Tibial artery (tissue), 4 donors: ENCODE results near the gene CAPSL.

Source experiments
- DNase-seq, 2 donors: peaks; one replicate each; pipeline ENCODE4 v3.0.0-alpha.2; 2019
- H3K27ac ChIP-seq, 2 donors: fragments of 200-600 bp; sonication (generic) in 1 of 2; 1 replicate in 1 of 2; 2 replicates in 1 of 2; pipeline ENCODE4 v1.5.1; 2018 to 2019; ENCODE audit warnings: mild to moderate bottlenecking in 1 of 2
- H3K27me3 ChIP-seq, 2 donors: fragments of 200-600 bp; sonication (generic) in 1 of 2; one replicate each; pipeline versions ENCODE4 v1.5.1 to v1.6.0; 2016 to 2019
- H3K36me3 ChIP-seq, 3 donors: fragments of 200-600 bp; sonication (generic) in 2 of 3; one replicate each; pipeline ENCODE4 v1.5.1; 2016 to 2019; ENCODE audit warnings: mild to moderate bottlenecking in 2 of 3
- H3K4me1 ChIP-seq, 4 donors: fragments of 200-600 bp; sonication (generic) in 2 of 4; 1 replicate in 3 of 4; 2 replicates in 1 of 4; pipeline ENCODE4 v1.5.1; 2016 to 2019
- H3K4me3 ChIP-seq, 2 donors: fragments of 200-600 bp; sonication (generic) in 1 of 2; 1 replicate in 1 of 2; 2 replicates in 1 of 2; pipeline ENCODE4 v1.5.1; 2018 to 2019; ENCODE audit warnings: mild to moderate bottlenecking in 2 of 2
- H3K9me3 ChIP-seq, 3 donors: fragments of 200-600 bp; sonication (generic) in 1 of 3; one replicate each; pipeline ENCODE4 v1.5.1; 2016 to 2019
- intact Hi-C: fragments of 100-400 bp; cut with DNase I; formaldehyde crosslinking; loops from one replicate; pipeline ENCODE4 v1.15.0; 2023; ENCODE audit warnings: low total_unique reads
- TF ChIP-seq, protein P1 (sequence below), 2 experiments: fragments of 200-600 bp in 1 of 2; fragments of 450-650 bp in 1 of 2; IDR thresholded peaks; one replicate each; pipeline ENCODE4 v1.5.1; 2017 to 2019; ENCODE audit warnings: antibody characterized with exemption in 2 of 2, mild to moderate bottlenecking in 1 of 2, moderate library complexity in 1 of 2

CAPSL gene

DNA sequence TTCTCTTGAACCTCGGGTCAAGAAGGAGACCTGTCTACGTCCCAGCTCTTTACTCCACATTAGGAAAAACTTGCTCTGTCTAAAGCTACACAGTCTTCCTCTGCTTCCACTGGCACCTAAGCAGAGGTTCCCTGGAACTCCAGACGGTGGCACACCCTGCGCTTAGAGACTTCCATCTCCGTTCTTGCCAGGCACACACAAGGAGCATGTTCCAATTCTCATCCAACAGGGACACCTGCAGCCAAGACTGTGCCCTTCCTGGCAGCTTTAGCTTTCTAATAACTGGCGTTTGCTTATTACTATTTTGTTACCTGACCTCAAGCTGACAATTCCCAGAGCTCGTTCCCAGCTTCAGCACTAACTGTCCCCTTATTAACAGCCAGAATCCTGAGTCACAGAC is 16.0 kb downstream of the CAPSL start:
- Histone ChIP-seq H3K27me3 (peaks cover 0 to 24% of the 10 kb centered on the region in 2 donors), H3K9me3 (peaks cover 0 to 3% (median 0%) of the 10 kb centered on the region in 3 donors), H3K27ac (no peak overlapping the region), H3K36me3 (no peaks in the 10 kb centered on the region), H3K4me3 (no peak overlapping the region), H3K4me1 (no peaks in the 10 kb centered on the region)
- intact Hi-C loops, result loop anchor here (10.0 kb wide), 1 partner anchor 158 kb away; no protein-coding TSS in a partner anchor
- TF ChIP-seq, protein P1, sequence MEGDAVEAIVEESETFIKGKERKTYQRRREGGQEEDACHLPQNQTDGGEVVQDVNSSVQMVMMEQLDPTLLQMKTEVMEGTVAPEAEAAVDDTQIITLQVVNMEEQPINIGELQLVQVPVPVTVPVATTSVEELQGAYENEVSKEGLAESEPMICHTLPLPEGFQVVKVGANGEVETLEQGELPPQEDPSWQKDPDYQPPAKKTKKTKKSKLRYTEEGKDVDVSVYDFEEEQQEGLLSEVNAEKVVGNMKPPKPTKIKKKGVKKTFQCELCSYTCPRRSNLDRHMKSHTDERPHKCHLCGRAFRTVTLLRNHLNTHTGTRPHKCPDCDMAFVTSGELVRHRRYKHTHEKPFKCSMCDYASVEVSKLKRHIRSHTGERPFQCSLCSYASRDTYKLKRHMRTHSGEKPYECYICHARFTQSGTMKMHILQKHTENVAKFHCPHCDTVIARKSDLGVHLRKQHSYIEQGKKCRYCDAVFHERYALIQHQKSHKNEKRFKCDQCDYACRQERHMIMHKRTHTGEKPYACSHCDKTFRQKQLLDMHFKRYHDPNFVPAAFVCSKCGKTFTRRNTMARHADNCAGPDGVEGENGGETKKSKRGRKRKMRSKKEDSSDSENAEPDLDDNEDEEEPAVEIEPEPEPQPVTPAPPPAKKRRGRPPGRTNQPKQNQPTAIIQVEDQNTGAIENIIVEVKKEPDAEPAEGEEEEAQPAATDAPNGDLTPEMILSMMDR (IDR thresholded peaks at IDR 0.05), result no peak
- no peak for DNase-seq

- Histone ChIP-seq H3K27ac (no peak overlapping the region), H3K27me3 (peaks cover 0 to 23% of the 10 kb centered on the region in 2 donors), H3K36me3 (no peaks in the 10 kb centered on the region), H3K9me3 (peaks cover 0 to 3% (median 0%) of the 10 kb centered on the region in 3 donors), H3K4me3 (no peak overlapping the region), H3K4me1 (no peaks in the 10 kb centered on the region)
- DNase-seq, result no peak
- intact Hi-C loops, result loop anchor here (10.0 kb wide), 1 partner anchor 157 kb away; no protein-coding TSS in a partner anchor
- TF ChIP-seq, protein P1 (IDR thresholded peaks at IDR 0.05), result no peak
Observed at GRCh38 chr5:35921930-35922329, 16.5 kb downstream of the CAPSL start.

DNA sequence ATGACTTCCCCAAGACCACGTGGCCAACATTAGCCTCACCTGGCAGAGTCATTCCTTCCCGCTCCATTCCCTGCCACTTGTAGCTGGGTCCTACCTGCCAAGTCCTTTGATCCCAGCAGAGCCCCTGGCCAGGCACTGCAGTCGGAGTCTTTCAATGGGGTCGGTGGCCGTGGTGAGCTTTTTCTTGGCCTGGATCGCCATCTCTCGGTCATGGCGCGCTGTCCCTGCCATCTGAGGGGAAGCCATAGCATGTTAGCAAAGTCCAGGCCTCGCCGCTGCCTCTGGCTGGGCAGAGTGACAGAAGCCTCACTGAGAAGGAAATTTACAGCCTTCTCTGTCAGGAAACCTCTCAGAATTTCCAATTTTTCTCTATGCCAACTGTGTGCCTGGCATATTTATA is 17.5 kb downstream of the CAPSL start:
- Histone ChIP-seq H3K36me3 (no peaks in the 10 kb centered on the region), H3K27me3 (peaks cover 0 to 19% of the 10 kb centered on the region in 2 donors), H3K9me3 (peaks cover 0 to 3% (median 0%) of the 10 kb centered on the region in 3 donors), H3K4me1 (no peaks in the 10 kb centered on the region), H3K4me3 (no peak overlapping the region), H3K27ac (no peak overlapping the region)
- TF ChIP-seq, protein P1 (IDR thresholded peaks at IDR 0.05), result no peak
- no peak for DNase-seq
- intact Hi-C loops, result loop anchor here (10.0 kb wide), 1 partner anchor 156 kb away; no protein-coding TSS in a partner anchor

DNA sequence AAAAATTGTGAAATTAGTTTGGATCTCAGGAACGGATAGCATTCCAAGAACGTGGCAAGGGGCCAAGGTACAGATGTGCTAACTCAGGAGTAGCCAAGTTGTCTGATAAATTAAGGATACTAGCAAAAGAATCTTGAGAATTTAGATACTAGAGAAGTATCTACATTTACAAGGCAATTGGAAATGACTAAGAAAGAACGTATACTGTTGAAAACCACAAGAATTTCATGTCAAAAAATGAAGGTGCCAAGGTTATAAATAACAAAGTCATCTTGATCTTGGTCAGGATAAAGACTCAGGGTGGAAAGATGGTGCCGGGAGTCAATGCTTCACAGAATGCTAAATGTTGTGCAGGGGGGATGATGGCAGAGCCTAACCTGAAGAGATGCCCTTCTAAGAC is 19.2 kb downstream of the CAPSL start:
- no peaks in the 10 kb centered on the region for H3K36me3 ChIP-seq
- H3K27me3 ChIP-seq, result peaks cover 0 to 10% of the 10 kb centered on the region in 2 donors
- peaks cover 0 to 3% (median 0%) of the 10 kb centered on the region in 3 donors for H3K9me3 ChIP-seq
- DNase-seq, result no peak
- TF ChIP-seq, protein P1 (IDR thresholded peaks at IDR 0.05), result no peak
- intact Hi-C loops, result no loop called here
- no peak overlapping the region for H3K27ac ChIP-seq
- H3K4me3 ChIP-seq, result no peak overlapping the region
- no peaks in the 10 kb centered on the region for H3K4me1 ChIP-seq

- no peaks in the 10 kb centered on the region for H3K4me1 ChIP-seq
- TF ChIP-seq, protein P1 (IDR thresholded peaks at IDR 0.05), result no peak
- no peaks in the 10 kb centered on the region for H3K27me3 ChIP-seq
- H3K4me3 ChIP-seq, result no peak overlapping the region
- no peaks in the 10 kb centered on the region for H3K36me3 ChIP-seq
- no peak overlapping the region for H3K27ac ChIP-seq
- no peak for DNase-seq
- no peaks in the 10 kb centered on the region for H3K9me3 ChIP-seq
- intact Hi-C loops, result no loop called here
Observed at GRCh38 chr5:35908814-35909213, 29.6 kb downstream of the CAPSL start.

DNA sequence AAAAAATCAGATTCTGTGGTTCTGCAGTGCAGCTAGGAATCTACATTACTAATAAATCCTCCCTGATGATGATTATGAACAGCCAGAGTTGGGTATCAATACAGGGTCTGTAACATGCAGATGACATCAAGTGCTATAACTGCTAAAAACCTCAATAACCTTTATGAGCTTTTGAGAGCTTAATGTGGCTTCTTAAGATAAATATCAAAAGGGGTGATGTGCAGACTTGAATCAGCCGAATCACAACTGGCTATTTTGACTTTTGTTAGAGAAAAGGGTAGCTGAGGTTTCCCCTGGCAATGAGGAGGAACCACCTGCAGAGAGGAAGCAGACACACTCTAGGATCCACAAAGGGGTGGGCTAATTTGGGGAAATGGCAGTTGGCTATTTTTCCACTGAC is 30.2 kb downstream of the CAPSL start:
- intact Hi-C loops, result no loop called here
- TF ChIP-seq, protein P1 (IDR thresholded peaks at IDR 0.05), result no peak

More for the DNA sequence above, 30.2 kb downstream of the CAPSL start:
- no peak overlapping the region for H3K27ac ChIP-seq
- H3K4me1 ChIP-seq, result no peaks in the 10 kb centered on the region
- no peak for DNase-seq
- H3K4me3 ChIP-seq, result no peak overlapping the region
- no peaks in the 10 kb centered on the region for H3K27me3 ChIP-seq
- H3K36me3 ChIP-seq, result no peaks in the 10 kb centered on the region
- H3K9me3 ChIP-seq, result no peaks in the 10 kb centered on the region
